ENCODE data around the gene KCNT1.
A peak's percentile ranks its signal among the peaks of the same experiment; 100 is the strongest.

Gene KCNT1

DNA sequence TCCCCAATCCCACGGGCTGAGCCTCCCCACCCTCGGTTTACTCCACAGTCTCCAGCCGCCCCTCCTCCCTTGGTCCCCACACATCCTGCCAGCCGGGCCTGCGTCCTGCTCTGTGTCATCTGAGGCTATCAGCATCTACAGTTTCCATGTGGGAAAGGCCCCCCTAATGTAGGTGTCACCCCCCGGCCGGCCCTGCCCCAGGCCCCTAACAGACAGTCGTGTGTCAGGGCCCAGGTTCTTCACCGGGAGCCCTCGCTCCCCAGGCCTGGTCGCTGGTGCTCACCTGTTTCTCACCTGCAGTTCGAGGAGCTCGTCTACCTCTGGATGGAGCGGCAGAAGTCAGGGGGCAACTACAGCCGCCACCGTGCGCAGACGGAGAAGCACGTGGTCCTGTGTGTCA lies 62.7 kb downstream of the KCNT1 start:
- FAIRE-seq (no peak), DNase-seq (ENCODE audit: low spot score) (peak; percentile 28)

DNA sequence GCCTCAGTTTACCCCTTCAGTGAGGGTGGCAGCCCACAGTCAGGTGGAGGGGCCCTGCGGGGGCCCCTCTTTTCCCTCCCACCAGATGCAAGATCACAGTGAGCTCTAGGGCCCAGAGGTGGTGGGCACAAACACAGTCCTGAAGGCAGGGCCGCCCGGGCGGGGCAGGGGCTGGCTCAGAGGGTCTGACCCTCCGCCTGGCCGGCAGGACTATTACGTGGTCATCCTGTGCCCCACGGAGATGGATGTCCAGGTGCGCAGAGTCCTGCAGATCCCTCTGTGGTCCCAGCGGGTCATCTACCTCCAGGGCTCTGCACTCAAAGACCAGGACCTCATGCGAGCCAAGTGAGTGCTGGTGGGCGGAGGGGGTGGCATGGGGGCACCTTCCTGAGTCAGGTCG lies 63.4 kb downstream of the KCNT1 start:
- no peak for FAIRE-seq

DNA sequence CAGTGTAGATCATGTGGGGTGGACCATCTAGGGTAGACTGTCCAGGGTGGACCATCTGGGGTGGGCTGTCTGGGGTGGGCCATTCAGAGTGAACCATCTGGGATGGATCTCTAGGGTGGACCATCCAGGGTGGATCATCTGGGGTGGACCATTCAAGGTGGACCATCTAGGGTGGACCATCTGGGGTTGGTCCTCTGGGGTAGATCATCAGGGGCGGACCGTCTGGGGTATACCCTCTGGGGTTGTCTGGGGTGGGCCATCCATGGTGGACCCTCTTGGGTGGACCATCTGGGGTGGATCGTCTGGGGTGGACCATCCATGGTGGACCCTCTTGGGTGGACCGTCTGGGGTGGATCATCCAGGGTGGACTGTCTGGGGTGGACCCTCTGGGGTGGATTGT lies 64.3 kb downstream of the KCNT1 start:
- no peak for DNase-seq (ENCODE audit: low spot score)

More for the DNA sequence above, 63.4 kb downstream of the KCNT1 start:
- no peak for DNase-seq (ENCODE audit: low spot score)

DNA sequence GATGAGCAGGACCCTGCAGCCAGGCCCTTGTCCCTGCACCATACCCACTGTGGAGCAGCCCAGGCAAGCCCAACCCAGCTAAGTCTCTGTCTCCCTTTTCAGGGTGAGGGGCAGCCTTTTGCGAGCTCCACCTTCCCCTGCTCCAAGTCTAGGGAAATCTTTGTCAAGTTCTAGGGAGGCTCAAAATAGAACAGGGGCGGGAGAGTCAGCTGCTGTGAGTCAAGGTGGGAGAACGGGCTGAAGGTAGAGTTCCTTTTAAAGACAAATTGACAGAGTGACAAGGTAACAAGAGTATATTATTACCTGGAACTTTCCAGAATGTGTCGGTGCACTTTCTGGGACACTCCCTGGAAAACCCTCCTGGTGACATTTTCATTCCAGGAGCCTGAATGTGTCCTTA lies 64.7 kb downstream of the KCNT1 start:
- FAIRE-seq (no peak), DNase-seq (ENCODE audit: low spot score) (no peak)

More for the DNA sequence above, 64.3 kb downstream of the KCNT1 start:
- no peak for FAIRE-seq

GRCh38 chr9:135768516-135769218 lies 66.7 kb downstream of the KCNT1 start:
- DNase-seq (ENCODE audit: low spot score) (no peak), FAIRE-seq (peak; percentile 56)

DNA sequence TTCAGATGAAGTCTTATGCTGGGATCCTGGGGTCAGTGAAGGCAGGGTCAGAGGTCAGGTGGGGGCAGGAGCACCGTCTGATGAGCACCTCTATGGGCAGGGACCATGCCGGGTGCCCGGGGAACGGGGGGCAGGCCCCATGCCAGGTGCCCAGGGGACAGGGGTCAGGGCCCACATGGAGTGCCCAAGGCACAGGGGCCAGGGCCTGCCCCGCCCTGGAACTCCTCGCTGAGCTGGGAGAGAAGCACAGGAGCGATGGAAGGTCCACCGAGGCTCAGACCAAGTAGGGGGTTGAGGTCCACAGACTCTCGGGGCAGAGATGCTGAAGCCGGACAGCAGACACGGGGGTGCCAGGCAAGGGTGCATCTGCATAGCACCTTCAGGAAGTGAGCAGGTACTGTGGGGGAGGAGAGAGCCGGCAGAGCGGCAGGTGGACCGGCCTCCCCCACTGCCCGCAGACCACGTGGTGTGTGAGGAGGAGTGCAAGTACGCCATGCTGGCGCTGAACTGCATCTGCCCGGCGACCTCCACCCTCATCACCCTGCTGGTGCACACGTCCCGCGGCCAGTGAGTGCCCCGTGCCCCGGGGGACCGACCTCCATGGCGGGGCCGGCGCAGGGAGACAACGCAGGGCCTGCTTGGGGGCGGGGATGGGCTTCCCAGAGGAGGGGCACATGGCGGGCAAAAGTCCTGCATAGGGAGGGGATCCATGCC lies 67.7 kb downstream of the KCNT1 start:
- DNase-seq (ENCODE audit: low spot score), result peak; percentile 32
- peak; percentile 58 for FAIRE-seq

GRCh38 chr9:135770203-135770535 lies 68.2 kb downstream of the KCNT1 start:
- FAIRE-seq (no peak), DNase-seq (ENCODE audit: low spot score) (peak; percentile 45)

- FAIRE-seq, result no peak
- DNase-seq (ENCODE audit: low spot score), result no peak
Observed at GRCh38 chr9:135770771-135771170, 68.8 kb downstream of the KCNT1 start.

- DNase-seq (ENCODE audit: low spot score) (no peak), FAIRE-seq (no peak)
Observed at GRCh38 chr9:135771401-135772051, 69.5 kb downstream of the KCNT1 start.

GRCh38 chr9:135772056-135772646 lies 70.2 kb downstream of the KCNT1 start:
- no peak for FAIRE-seq
- DNase-seq (ENCODE audit: low spot score), result no peak

- no peak for FAIRE-seq
Observed at GRCh38 chr9:135772702-135773493, 70.9 kb downstream of the KCNT1 start.

GRCh38 chr9:135773530-135774238 lies 71.7 kb downstream of the KCNT1 start:
- DNase-seq (ENCODE audit: low spot score) (no peak), FAIRE-seq (peak; percentile 98)

More at GRCh38 chr9:135772702-135773493, 70.9 kb downstream of the KCNT1 start:
- no peak for DNase-seq (ENCODE audit: low spot score)

- DNase-seq (ENCODE audit: low spot score) (no peak), FAIRE-seq (no peak)
Observed at GRCh38 chr9:135774239-135774747, 72.3 kb downstream of the KCNT1 start.

DNA sequence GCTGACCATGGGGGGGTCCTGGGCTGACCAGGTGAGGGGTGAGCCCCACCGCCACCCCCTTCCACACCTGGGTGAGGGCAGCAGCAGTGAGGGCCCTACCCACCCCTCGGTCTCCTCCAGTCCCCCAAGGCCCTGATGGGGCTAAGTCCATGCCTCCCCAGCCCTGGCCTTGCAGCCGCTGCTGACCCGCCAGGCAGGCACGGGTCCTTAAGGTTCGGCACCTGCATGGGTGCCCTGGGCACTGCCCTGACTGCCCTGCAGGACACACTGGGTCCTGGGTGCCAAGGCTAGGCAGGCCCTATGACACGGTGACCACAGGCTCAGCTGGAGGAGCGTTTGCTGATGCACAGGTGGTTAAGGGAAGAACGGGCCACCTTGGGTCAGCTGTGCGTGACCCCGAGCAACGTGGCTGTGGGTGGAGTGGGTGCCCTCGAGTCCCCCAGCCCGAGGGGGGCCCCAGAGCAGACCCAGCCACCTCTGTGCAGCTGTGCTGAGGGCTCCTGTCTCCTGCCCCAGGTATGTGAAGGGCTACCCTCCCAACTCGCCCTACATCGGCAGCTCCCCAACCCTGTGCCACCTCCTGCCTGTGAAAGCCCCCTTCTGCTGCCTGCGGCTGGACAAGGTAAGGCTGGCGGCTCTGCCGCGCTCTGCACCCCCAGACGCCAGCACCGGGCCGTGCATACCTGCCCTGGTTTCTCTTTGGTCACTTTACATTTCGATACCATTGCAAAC lies 73.0 kb downstream of the KCNT1 start:
- FAIRE-seq (no peak), DNase-seq (ENCODE audit: low spot score) (no peak)

- no peak for DNase-seq (ENCODE audit: low spot score)
- FAIRE-seq, result no peak
Observed at GRCh38 chr9:135775911-135776310, 73.9 kb downstream of the KCNT1 start.

- FAIRE-seq, result no peak
Observed at GRCh38 chr9:135776893-135777622, 75.1 kb downstream of the KCNT1 start.

GRCh38 chr9:135777623-135778177 lies 75.7 kb downstream of the KCNT1 start:
- no peak for FAIRE-seq
- DNase-seq (ENCODE audit: low spot score), result no peak

More at GRCh38 chr9:135776893-135777622, 75.1 kb downstream of the KCNT1 start:
- no peak for DNase-seq (ENCODE audit: low spot score)

- no peak for DNase-seq (ENCODE audit: low spot score)
- FAIRE-seq, result no peak
Observed at GRCh38 chr9:135778421-135778820, 76.4 kb downstream of the KCNT1 start.

DNA sequence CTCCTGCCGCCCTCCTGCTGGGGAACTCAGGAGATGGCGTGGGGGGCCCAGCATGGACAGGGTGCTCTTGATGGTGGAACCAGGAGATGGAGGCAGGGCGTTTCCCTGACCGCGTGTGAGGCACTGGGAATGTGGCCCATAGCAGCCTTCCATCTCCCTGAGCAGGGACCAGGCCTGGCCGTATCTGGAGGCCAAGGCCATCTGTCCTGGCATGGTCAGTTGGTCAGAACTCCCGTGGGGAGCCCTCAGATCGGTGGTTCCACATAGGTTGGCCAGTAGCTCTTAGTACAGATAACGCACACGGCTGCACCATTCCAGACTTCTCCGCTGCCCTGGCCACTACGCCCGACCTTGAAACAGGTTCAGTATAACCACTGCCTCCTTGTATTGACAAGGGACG lies 77.6 kb downstream of the KCNT1 start:
- DNase-seq (ENCODE audit: low spot score) (no peak), FAIRE-seq (no peak)

Measured in urothelium cell line (cell line).